KOPT-K1 (cell line): ENCODE measurements around the gene EEF2KMT.
"Not testable (repeated sequence)": the region's sequence is repeated elsewhere in the genome, so short reads cannot be mapped to it uniquely, and the experiment has no call there.

ENCODE experiments used
- H3K27ac ChIP-seq: fragments of 200-600 bp; sonication (generic); 2 replicates; pipeline ENCODE4 v1.5.1; 2016; ENCODE audit warnings: antibody characterized with exemption, mild to moderate bottlenecking, low read depth, low read length; ENCODE audit not compliant: poor library complexity, severe bottlenecking
- H3K36me3 ChIP-seq: fragments of 200-600 bp; sonication (generic); 2 replicates; pipeline ENCODE4 v1.5.1; 2017; ENCODE audit warnings: antibody characterized with exemption, mild to moderate bottlenecking, low read length, moderate library complexity; ENCODE audit not compliant: insufficient read depth
- H3K9me3 ChIP-seq: fragments of 200-600 bp; sonication (generic); 2 replicates; pipeline ENCODE4 v1.5.1; 2017; ENCODE audit warnings: antibody characterized with exemption, low read length, mild to moderate bottlenecking; ENCODE audit not compliant: insufficient read depth, poor library complexity, severe bottlenecking

Gene EEF2KMT

GRCh38 chr16:5083646-5084045 lies 13.9 kb downstream of the EEF2KMT start:
- not testable (repeated sequence) for H3K27ac ChIP-seq, H3K9me3 ChIP-seq
- H3K36me3 ChIP-seq, result peaks cover 46% of the 10 kb centered on the region

GRCh38 chr16:5080996-5081395 lies 16.6 kb downstream of the EEF2KMT start:
- not testable (repeated sequence) for H3K9me3 ChIP-seq, H3K27ac ChIP-seq
- H3K36me3 ChIP-seq, result peaks cover 52% of the 10 kb centered on the region

DNA sequence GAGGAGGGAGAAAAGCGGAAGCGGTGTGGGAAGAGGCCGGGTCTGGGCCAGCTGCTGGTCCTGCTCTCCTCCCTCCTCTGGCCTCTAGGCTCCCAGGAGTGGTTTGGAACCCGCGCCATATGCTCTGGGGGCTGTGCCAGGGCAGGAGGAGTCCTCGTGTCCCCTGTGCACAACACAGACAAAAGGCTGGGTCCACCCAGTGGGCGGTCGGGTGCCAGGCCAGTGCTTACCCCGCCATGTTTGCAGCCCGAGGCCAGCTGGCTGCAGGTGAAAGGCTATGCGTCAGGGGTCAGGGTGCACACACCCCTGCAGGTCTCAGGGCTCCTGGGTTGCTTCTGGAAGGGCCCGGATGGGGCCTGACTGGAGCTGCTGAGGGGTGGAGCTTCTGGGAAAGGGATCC lies 17.1 kb downstream of the EEF2KMT start:
- not testable (repeated sequence) for H3K27ac ChIP-seq, H3K9me3 ChIP-seq
- H3K36me3 ChIP-seq, result peaks cover 54% of the 10 kb centered on the region

- H3K36me3 ChIP-seq, result peaks cover 56% of the 10 kb centered on the region
- no peaks in the 10 kb centered on the region for H3K9me3 ChIP-seq
- no peak overlapping the region for H3K27ac ChIP-seq
Observed at GRCh38 chr16:5078626-5079025, 19.0 kb downstream of the EEF2KMT start.

DNA sequence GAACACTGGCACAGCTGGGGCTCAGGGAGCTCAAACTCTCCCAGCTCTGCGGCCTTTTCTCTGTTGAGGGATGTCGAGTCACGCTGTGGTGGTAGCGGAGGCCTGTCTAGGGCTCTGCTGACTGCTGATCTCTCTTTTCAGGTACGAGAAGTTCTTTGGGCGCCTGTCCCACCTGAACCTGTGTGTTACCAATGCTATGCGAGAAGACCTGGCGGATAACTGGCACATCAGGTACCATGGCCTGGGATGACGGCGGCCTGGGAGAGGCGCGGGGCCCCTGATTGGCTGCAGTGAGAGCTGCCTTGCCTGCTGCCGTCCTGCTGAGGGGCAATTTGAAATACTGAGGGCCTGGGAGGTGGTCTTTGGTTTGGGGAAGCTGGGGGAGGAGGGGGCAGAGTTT lies 20.3 kb downstream of the EEF2KMT start:
- no peaks in the 10 kb centered on the region for H3K9me3 ChIP-seq
- H3K36me3 ChIP-seq, result peaks cover 51% of the 10 kb centered on the region

DNA sequence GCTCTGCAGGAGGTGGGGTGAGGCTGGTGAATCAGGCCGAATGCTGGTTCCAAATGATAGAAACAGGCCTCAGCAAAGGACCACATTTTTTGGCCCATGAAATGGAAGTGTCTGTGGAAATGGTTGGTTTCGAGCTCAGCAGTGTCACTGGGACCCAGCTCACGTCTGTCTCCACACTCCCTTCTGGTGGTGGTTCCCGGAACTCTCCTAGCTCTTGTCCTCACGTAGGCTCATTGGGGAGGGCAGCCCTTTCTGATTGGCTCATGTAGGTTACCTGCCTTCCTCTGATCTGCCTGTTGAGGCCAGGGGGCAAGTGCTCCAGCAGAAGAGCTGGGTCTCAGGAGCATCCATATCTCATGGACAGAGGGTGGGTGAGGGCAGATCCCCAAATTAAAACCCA lies 22.0 kb downstream of the EEF2KMT start:
- Histone ChIP-seq H3K9me3 (no peaks in the 10 kb centered on the region), H3K36me3 (peaks cover 49% of the 10 kb centered on the region), H3K27ac (no peak overlapping the region)

More for the DNA sequence above, 20.3 kb downstream of the EEF2KMT start:
- no peak overlapping the region for H3K27ac ChIP-seq

DNA sequence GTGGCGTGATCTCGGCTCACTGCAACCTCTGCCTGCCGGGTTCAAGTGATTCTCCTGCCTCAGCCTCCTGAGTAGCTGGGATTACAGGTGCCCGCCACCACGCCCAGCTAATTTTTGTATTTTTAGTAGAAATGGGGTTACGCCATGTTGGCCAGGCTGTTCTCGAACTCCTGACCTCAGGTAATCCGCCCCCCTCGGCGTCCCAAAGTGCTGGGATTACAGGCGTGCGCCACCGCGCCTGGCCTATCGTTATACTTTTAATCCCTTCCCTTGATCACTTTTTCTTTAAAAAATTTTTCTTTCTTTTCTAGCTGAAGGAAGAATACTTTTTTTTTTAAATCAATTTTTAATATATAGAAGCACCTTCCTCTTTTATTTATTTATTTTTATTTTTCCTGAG lies 23.8 kb downstream of the EEF2KMT start:
- H3K27ac ChIP-seq, H3K9me3 ChIP-seq: not testable (repeated sequence)
- peaks cover 37% of the 10 kb centered on the region for H3K36me3 ChIP-seq

GRCh38 chr16:5073279-5073629 lies 24.3 kb downstream of the EEF2KMT start:
- Histone ChIP-seq H3K27ac (no peak overlapping the region), H3K9me3 (no peaks in the 10 kb centered on the region), H3K36me3 (peaks cover 37% of the 10 kb centered on the region)

DNA sequence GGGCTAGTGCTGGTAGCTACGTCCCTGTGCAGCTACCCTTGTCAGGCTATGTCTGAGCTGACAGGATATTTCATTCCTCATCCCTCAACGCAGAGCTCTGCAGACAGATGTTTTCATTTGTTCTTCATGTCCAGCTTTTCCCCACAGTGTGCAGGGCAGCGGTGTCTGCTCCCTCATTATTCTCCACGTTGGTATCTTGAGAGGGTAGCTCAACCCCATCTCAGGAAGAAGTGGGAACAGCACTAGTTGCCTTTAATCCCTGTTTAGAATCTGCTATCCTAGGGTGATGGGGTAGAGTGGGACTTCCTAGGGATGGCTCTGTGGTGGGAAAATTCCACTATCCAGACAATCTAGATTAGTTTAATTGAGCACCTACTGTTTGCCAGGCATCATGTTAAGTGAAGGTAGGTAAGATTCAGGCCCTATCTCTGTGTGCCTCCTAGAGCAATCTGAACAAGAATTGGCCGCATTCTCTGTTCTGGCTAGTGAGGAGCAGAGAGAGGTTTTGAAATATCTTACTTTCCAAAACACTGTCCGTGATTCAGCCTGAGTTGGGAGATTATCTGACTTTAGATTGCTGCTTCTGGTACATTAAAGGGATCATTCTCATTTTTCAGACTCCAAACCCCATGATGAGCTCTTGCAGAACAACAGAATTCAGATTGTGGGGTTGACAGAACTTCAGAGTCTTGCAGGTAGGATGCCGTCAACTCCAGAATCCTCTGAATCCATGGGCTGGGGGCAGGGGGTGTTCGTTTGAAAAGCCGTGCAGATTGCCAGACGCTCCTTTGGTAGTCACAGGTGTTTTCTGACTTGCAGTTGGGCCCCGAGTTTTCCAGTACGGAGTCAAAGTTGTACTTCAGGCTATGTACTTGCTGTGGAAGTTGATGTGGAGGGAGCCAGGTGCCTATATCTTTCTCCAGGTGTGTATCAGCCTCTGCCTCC lies 25.0 kb downstream of the EEF2KMT start:
- Histone ChIP-seq H3K36me3 (peaks cover 36% of the 10 kb centered on the region), H3K27ac (peak overlapping the region; percentile 85), H3K9me3 (no peaks in the 10 kb centered on the region)

DNA sequence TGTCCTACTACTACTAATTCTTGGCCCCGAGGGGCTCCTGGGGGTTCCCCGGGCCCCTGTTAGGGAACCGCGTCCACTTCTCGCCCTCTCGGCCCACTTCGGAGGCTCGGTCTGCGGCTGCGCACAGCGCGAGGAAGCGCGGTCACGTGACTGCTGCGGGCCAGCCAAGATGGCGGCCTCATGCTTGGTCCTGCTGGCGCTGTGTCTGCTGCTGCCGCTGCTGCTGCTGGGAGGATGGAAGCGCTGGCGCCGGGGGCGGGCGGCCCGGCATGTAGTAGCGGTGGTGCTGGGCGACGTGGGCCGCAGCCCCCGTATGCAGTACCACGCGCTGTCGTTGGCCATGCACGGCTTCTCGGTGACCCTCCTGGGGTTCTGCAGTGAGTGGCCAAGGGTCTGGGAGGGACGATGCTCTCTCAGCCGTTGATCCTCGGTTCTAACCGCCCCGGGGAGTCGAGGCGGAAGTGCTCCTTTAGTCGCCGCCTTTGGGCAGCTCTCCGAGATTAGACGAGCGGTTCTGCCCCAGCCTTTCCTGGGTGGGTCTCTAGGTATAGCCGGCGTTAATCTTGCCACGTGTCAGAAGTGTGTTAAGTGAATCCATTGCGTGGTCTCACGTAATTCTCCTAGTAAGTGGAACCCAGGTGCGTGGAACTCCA lies 25.8 kb downstream of the EEF2KMT start, which contains the start of gene ALG1:
Gene ALG1, plus strand, starts transcription at position 163 of the 653 bp plus-strand sequence. Its CDS starts 7 bp downstream, at position 170.
- H3K36me3 ChIP-seq, result peaks cover 30% of the 10 kb centered on the region
- H3K27ac ChIP-seq, result peak within 1 kb of the TSS; percentile 85
- H3K9me3 ChIP-seq, result no peaks in the 10 kb centered on the region

DNA sequence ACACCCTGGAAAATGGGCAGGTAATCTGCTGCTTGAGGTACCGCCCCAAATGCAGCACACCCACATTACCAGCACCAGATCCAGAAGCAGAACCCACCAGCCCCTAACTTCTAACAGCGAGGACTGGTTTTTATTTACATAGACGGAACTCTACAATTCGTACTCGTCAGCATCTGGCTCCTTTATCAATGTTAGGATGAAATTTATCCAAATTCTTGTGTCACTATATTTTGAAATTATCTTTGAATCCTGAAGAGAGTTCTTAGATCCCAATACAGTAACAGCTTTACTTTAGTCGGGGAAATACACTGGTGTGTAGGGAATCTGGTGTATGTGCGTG lies 26.3 kb downstream of the EEF2KMT start:
- peaks cover 26% of the 10 kb centered on the region for H3K36me3 ChIP-seq
- H3K9me3 ChIP-seq, result no peaks in the 10 kb centered on the region
- peak overlapping the region; percentile 85 for H3K27ac ChIP-seq

DNA sequence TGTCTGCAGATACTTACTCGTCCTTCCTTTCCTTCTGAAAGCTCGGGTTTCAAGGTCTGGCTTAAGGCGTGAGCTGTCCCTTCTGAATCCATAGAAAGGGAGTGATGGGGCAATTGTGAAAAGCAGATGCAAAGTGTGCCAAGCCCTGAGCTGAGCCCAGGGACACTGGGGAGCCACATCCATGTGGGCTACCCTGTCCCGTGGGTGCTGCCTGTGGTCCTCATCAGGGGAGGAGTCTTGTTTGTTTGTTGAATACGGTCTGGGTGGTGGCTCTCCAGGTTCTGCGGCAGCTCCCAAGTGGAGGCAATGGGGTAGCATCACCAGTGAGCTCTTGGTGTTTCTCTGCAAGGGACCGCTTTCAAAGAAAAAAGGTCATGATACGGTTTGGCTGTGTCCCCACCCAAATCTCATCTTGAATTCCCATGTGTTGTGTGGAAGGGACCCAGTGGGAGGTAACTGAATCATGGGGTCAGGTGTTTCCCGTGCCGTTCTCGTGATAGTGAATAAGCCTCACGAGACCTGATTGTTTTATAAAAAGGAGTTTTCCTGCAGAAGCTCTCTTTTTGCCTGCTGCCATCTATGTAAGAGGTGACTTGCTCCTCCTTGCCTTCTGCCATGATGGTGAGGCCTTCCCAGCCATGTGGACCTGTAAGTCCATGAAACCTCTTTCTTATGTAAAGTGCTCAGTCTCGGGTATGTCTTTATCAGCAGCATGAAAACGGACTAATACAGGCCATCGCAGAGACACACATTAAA lies 27.0 kb downstream of the EEF2KMT start:
- Histone ChIP-seq H3K36me3 (peaks cover 19% of the 10 kb centered on the region), H3K9me3 (no peaks in the 10 kb centered on the region), H3K27ac (peak overlapping the region; percentile 85)

GRCh38 chr16:5069854-5070253 lies 27.7 kb downstream of the EEF2KMT start:
- peaks cover 12% of the 10 kb centered on the region for H3K36me3 ChIP-seq
- H3K9me3 ChIP-seq, result no peaks in the 10 kb centered on the region

GRCh38 chr16:5069048-5069447 lies 28.5 kb downstream of the EEF2KMT start:
- H3K36me3 ChIP-seq, result peaks cover 3% of the 10 kb centered on the region; the same call in 1 of the 2 replicates
- H3K27ac ChIP-seq, result no peak overlapping the region
- no peaks in the 10 kb centered on the region for H3K9me3 ChIP-seq

More at GRCh38 chr16:5069854-5070253, 27.7 kb downstream of the EEF2KMT start:
- H3K27ac ChIP-seq, result no peak overlapping the region

- Histone ChIP-seq H3K27ac (no peak overlapping the region), H3K9me3 (no peaks in the 10 kb centered on the region), H3K36me3 (no peaks in the 10 kb centered on the region)
Observed at GRCh38 chr16:5066511-5066910, 31.1 kb downstream of the EEF2KMT start.
